H1 (cell line): ENCODE data around the gene PDGFD. TPM values are rescaled to one million over a fixed set of nuclear protein-coding genes. Genes with fewer than 3 reads are reported as not detected.

Source experiments
- GABPA ChIP-seq: IDR thresholded peaks from 2 replicates; pipeline ENCODE4 v1.6.1; 2011; ENCODE audit warnings: mild to moderate bottlenecking, low read length, moderate library complexity, borderline replicate concordance; ENCODE audit not compliant: insufficient read depth
- RNF2 ChIP-seq: fragments of 200-900, 300-1000 bp; sonication (generic); IDR thresholded peaks from 2 replicates; pipeline ENCODE4 v1.7.1; 2016; ENCODE audit warnings: borderline replicate concordance, low read depth, mild to moderate bottlenecking, antibody characterized with exemption, low read length; ENCODE audit not compliant: poor library complexity, severe bottlenecking; ENCODE audit errors: missing control alignments
- SP4 ChIP-seq: IDR thresholded peaks from 2 replicates; pipeline ENCODE4 v1.6.1; 2012; ENCODE audit warnings: low read length, inconsistent platforms
- SRF ChIP-seq: IDR thresholded peaks from 2 replicates; pipeline ENCODE4 v1.6.1; 2011; ENCODE audit warnings: mild to moderate bottlenecking, low read depth, low read length, moderate library complexity
- TEAD4 ChIP-seq: IDR thresholded peaks from 2 replicates; pipeline ENCODE4 v1.6.1; 2012; ENCODE audit warnings: low read depth, low read length, inconsistent platforms, mixed read lengths
- polyA plus RNA-seq, 7 experiments: library from polyadenylated mRNA; depleted of rRNA in 3 of 7; stranded (reverse) in 5 of 7; unstranded in 2 of 7; fragments of >200 nt in 5 of 7; fragments of 200-250 nt in 2 of 7; gene quantifications; 1 replicate in 5 of 7; 2 replicates in 1 of 7; 4 replicates in 1 of 7; pipeline versions ENCODE4 v1.2.1 to v1.2.3, GENCODE V29; 2011 to 2013; ENCODE audit warnings: missing spikeins in 2 of 7, mixed read lengths in 2 of 7
- total RNA-seq: library from RNA; stranded (reverse); fragmentation: NEBNext Ultra II Directional; extraction: Animal tissue kit (Norgen Biotek cat#: 25700); gene quantifications from 2 replicates; pipeline ENCODE4 v1.2.1, GENCODE V29; 2021
- TF ChIP-seq, protein P1 (sequence below): fragments of 300-600 bp; sonication (generic); IDR thresholded peaks from 2 replicates; pipeline ENCODE4 v1.7.1; 2012; ENCODE audit warnings: low read length, moderate library complexity, mild to moderate bottlenecking, inconsistent platforms; ENCODE audit not compliant: insufficient replicate concordance

PDGFD gene
- total and polyA plus RNA-seq, 2 of the 8 experiments (the other 6 are each of a cell fraction or from before 2014, with no cell fraction given) = 1.1 to 3.9 TPM

GRCh38 chr11:103872748-103873147 is 291.2 kb downstream of the PDGFD start (continued):
- TF ChIP-seq, protein P1, sequence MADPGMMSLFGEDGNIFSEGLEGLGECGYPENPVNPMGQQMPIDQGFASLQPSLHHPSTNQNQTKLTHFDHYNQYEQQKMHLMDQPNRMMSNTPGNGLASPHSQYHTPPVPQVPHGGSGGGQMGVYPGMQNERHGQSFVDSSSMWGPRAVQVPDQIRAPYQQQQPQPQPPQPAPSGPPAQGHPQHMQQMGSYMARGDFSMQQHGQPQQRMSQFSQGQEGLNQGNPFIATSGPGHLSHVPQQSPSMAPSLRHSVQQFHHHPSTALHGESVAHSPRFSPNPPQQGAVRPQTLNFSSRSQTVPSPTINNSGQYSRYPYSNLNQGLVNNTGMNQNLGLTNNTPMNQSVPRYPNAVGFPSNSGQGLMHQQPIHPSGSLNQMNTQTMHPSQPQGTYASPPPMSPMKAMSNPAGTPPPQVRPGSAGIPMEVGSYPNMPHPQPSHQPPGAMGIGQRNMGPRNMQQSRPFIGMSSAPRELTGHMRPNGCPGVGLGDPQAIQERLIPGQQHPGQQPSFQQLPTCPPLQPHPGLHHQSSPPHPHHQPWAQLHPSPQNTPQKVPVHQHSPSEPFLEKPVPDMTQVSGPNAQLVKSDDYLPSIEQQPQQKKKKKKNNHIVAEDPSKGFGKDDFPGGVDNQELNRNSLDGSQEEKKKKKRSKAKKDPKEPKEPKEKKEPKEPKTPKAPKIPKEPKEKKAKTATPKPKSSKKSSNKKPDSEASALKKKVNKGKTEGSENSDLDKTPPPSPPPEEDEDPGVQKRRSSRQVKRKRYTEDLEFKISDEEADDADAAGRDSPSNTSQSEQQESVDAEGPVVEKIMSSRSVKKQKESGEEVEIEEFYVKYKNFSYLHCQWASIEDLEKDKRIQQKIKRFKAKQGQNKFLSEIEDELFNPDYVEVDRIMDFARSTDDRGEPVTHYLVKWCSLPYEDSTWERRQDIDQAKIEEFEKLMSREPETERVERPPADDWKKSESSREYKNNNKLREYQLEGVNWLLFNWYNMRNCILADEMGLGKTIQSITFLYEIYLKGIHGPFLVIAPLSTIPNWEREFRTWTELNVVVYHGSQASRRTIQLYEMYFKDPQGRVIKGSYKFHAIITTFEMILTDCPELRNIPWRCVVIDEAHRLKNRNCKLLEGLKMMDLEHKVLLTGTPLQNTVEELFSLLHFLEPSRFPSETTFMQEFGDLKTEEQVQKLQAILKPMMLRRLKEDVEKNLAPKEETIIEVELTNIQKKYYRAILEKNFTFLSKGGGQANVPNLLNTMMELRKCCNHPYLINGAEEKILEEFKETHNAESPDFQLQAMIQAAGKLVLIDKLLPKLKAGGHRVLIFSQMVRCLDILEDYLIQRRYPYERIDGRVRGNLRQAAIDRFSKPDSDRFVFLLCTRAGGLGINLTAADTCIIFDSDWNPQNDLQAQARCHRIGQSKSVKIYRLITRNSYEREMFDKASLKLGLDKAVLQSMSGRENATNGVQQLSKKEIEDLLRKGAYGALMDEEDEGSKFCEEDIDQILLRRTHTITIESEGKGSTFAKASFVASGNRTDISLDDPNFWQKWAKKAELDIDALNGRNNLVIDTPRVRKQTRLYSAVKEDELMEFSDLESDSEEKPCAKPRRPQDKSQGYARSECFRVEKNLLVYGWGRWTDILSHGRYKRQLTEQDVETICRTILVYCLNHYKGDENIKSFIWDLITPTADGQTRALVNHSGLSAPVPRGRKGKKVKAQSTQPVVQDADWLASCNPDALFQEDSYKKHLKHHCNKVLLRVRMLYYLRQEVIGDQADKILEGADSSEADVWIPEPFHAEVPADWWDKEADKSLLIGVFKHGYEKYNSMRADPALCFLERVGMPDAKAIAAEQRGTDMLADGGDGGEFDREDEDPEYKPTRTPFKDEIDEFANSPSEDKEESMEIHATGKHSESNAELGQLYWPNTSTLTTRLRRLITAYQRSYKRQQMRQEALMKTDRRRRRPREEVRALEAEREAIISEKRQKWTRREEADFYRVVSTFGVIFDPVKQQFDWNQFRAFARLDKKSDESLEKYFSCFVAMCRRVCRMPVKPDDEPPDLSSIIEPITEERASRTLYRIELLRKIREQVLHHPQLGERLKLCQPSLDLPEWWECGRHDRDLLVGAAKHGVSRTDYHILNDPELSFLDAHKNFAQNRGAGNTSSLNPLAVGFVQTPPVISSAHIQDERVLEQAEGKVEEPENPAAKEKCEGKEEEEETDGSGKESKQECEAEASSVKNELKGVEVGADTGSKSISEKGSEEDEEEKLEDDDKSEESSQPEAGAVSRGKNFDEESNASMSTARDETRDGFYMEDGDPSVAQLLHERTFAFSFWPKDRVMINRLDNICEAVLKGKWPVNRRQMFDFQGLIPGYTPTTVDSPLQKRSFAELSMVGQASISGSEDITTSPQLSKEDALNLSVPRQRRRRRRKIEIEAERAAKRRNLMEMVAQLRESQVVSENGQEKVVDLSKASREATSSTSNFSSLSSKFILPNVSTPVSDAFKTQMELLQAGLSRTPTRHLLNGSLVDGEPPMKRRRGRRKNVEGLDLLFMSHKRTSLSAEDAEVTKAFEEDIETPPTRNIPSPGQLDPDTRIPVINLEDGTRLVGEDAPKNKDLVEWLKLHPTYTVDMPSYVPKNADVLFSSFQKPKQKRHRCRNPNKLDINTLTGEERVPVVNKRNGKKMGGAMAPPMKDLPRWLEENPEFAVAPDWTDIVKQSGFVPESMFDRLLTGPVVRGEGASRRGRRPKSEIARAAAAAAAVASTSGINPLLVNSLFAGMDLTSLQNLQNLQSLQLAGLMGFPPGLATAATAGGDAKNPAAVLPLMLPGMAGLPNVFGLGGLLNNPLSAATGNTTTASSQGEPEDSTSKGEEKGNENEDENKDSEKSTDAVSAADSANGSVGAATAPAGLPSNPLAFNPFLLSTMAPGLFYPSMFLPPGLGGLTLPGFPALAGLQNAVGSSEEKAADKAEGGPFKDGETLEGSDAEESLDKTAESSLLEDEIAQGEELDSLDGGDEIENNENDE = no peak
- TF ChIP-seq SP4 (no peak), TEAD4 (no peak), SRF (no peak), RNF2 (no peak), GABPA (no peak)
- TF ChIP-seq, all 59 proteins: peak for 0
